IPS-11a (cell line): Measurements from ENCODE around the gene ZBED1.
A peak's percentile ranks its signal among the peaks of the same experiment; 100 is the strongest.
"Not testable (repeated sequence)": the region's sequence is repeated elsewhere in the genome, so short reads cannot be mapped to it uniquely, and the experiment has no call there.

Experiments
- H3K4me3 ChIP-seq: one replicate; pipeline ENCODE4 v1.5.1; 2013; ENCODE audit warnings: low read depth, low read length, control low read depth

ZBED1 gene

GRCh38 chrX:2500803-2501558, at the start of gene ZBED1, which contains the start of gene DHRSX:
Gene ZBED1, minus strand, starts transcription at chrX:2500976. Its CDS starts 10,257 bp downstream, at chrX:2490719.
Gene DHRSX, minus strand, starts transcription at chrX:2500976. Its CDS starts 51 bp downstream, at chrX:2500925.
- peak within 1 kb of the TSS; percentile 75 for H3K4me3 ChIP-seq

- H3K4me3 ChIP-seq, result no peak overlapping the region
Measured at GRCh38 chrX:2549876-2550275, 49.1 kb upstream of the ZBED1 start.

- no peak overlapping the region for H3K4me3 ChIP-seq
Measured at GRCh38 chrX:2548711-2549423, 48.1 kb upstream of the ZBED1 start.

- no peak overlapping the region for H3K4me3 ChIP-seq
Measured at GRCh38 chrX:2547736-2548135, 47.0 kb upstream of the ZBED1 start.

GRCh38 chrX:2546496-2546895, 45.7 kb upstream of the ZBED1 start:
- no peak overlapping the region for H3K4me3 ChIP-seq

GRCh38 chrX:2545144-2545543, 44.4 kb upstream of the ZBED1 start:
- no peak overlapping the region for H3K4me3 ChIP-seq

GRCh38 chrX:2542826-2543521, 42.2 kb upstream of the ZBED1 start:
- H3K4me3 ChIP-seq, result no peak overlapping the region

GRCh38 chrX:2541603-2542002, 40.8 kb upstream of the ZBED1 start:
- H3K4me3 ChIP-seq, result no peak overlapping the region

- H3K4me3 ChIP-seq, result no peak overlapping the region
Measured at GRCh38 chrX:2540426-2540947, 39.7 kb upstream of the ZBED1 start.

GRCh38 chrX:2539586-2539985, 38.8 kb upstream of the ZBED1 start:
- H3K4me3 ChIP-seq, result no peak overlapping the region

GRCh38 chrX:2538031-2538757, 37.4 kb upstream of the ZBED1 start:
- no peak overlapping the region for H3K4me3 ChIP-seq

GRCh38 chrX:2536974-2537373, 36.2 kb upstream of the ZBED1 start:
- H3K4me3 ChIP-seq, result no peak overlapping the region

- no peak overlapping the region for H3K4me3 ChIP-seq
Measured at GRCh38 chrX:2536141-2536540, 35.4 kb upstream of the ZBED1 start.

GRCh38 chrX:2534261-2535021, 33.7 kb upstream of the ZBED1 start:
- not testable (repeated sequence) for H3K4me3 ChIP-seq

GRCh38 chrX:2533424-2533823, 32.6 kb upstream of the ZBED1 start:
- no peak overlapping the region for H3K4me3 ChIP-seq

- H3K4me3 ChIP-seq, result no peak overlapping the region
Measured at GRCh38 chrX:2526390-2526789, 25.6 kb upstream of the ZBED1 start.

- H3K4me3 ChIP-seq, result no peak overlapping the region
Measured at GRCh38 chrX:2523911-2524310, 23.1 kb upstream of the ZBED1 start.

GRCh38 chrX:2521927-2522386, 21.2 kb upstream of the ZBED1 start:
- no peak overlapping the region for H3K4me3 ChIP-seq

GRCh38 chrX:2521092-2521926, 20.5 kb upstream of the ZBED1 start:
- H3K4me3 ChIP-seq, result no peak overlapping the region
